HFFc6 (cell line): ENCODE results near the gene MECP2. TPM values are rescaled to one million over a fixed set of nuclear protein-coding genes. Genes with fewer than 3 reads are reported as not detected.
A peak's percentile ranks its signal among the peaks of the same experiment; 100 is the strongest.

Source experiments
- DNase-seq: peaks from one replicate; pipeline ENCODE4 v3.0.0-alpha.2; 2018
- H3K27ac Mint-ChIP-seq: 2 replicates; pipeline ENCODE4 v1.8.0; 2020; ENCODE audit warnings: mild to moderate bottlenecking, mixed read lengths
- H3K27me3 Mint-ChIP-seq: 2 replicates; pipeline ENCODE4 v1.8.0; 2021; ENCODE audit warnings: mild to moderate bottlenecking, moderate library complexity, mixed read lengths; ENCODE audit not compliant: insufficient read depth
- H3K36me3 Mint-ChIP-seq: 2 replicates; pipeline ENCODE4 v1.8.0; 2021; ENCODE audit warnings: low read depth, mixed read lengths
- H3K4me1 Mint-ChIP-seq: 2 replicates; pipeline ENCODE4 v1.8.0; 2020; ENCODE audit warnings: low read depth, mixed read lengths
- H3K4me3 Mint-ChIP-seq: 2 replicates; pipeline ENCODE4 v1.8.0; 2020; ENCODE audit warnings: mild to moderate bottlenecking, moderate library complexity, mixed read lengths
- H3K9me3 Mint-ChIP-seq: 2 replicates; pipeline ENCODE4 v1.8.0; 2020; ENCODE audit warnings: mild to moderate bottlenecking, mixed read lengths
- CTCF ChIP-seq: fragments of 200-600 bp; sonication (generic); IDR thresholded peaks from 2 replicates; pipeline ENCODE4 v1.5.0; 2021; ENCODE audit warnings: antibody characterized with exemption, mild to moderate bottlenecking
- total RNA-seq, 6 experiments: library from RNA; stranded (reverse); fragmentation: NEBNext Ultra II Directional; extraction: Animal tissue kit (Norgen Biotek cat#: 25700); gene quantifications; 2 replicates in 1 of 6; 3 replicates in 5 of 6; pipeline ENCODE4 v1.2.3, GENCODE V29; 2021

Gene MECP2
- total RNA-seq, 6 experiments from 2014 or later: 28.8 to 35.8 (median 31.9) TPM

GRCh38 chrX:154025230-154025629 lies 72.3 kb downstream of the MECP2 start:
- no peak for TF ChIP-seq CTCF
- H3K27ac Mint-ChIP-seq: no peak overlapping the region
- H3K4me1 Mint-ChIP-seq: peaks cover 19% of the 10 kb centered on the region
- H3K36me3 Mint-ChIP-seq: no peaks in the 10 kb centered on the region
- H3K27me3 Mint-ChIP-seq: peaks cover 4% of the 10 kb centered on the region
- no peak for DNase-seq
- H3K4me3 Mint-ChIP-seq: no peak overlapping the region
- no peaks in the 10 kb centered on the region for H3K9me3 Mint-ChIP-seq

- Mint-ChIP-seq H3K4me3 (no peak overlapping the region), H3K9me3 (no peaks in the 10 kb centered on the region), H3K27ac (no peak overlapping the region), H3K27me3 (peaks cover 4% of the 10 kb centered on the region), H3K4me1 (peaks cover 20% of the 10 kb centered on the region), H3K36me3 (no peaks in the 10 kb centered on the region)
- DNase-seq: no peak
- no peak for TF ChIP-seq CTCF
Measured at GRCh38 chrX:154024271-154024670, 73.2 kb downstream of the MECP2 start.

GRCh38 chrX:154023276-154024000 lies 74.1 kb downstream of the MECP2 start:
- Mint-ChIP-seq H3K27me3 (peaks cover 2% of the 10 kb centered on the region), H3K9me3 (no peaks in the 10 kb centered on the region), H3K4me1 (peaks cover 20% of the 10 kb centered on the region), H3K36me3 (no peaks in the 10 kb centered on the region), H3K27ac (peak overlapping the region; percentile 55), H3K4me3 (no peak overlapping the region; the same call in 1 of the 2 replicates)
- no peak for TF ChIP-seq CTCF
- DNase-seq: no peak

GRCh38 chrX:154022108-154022507 lies 75.4 kb downstream of the MECP2 start:
- H3K9me3 Mint-ChIP-seq: no peaks in the 10 kb centered on the region
- DNase-seq: no peak
- peaks cover 2% of the 10 kb centered on the region for H3K27me3 Mint-ChIP-seq

GRCh38 chrX:154021131-154021611 lies 76.3 kb downstream of the MECP2 start:
- Mint-ChIP-seq H3K36me3 (no peaks in the 10 kb centered on the region), H3K27me3 (peaks cover 2% of the 10 kb centered on the region), H3K9me3 (no peaks in the 10 kb centered on the region), H3K4me3 (no peak overlapping the region), H3K4me1 (peaks cover 20% of the 10 kb centered on the region), H3K27ac (peak overlapping the region; percentile 96)
- no peak for TF ChIP-seq CTCF
- DNase-seq: peak; percentile 55

More at GRCh38 chrX:154022108-154022507, 75.4 kb downstream of the MECP2 start:
- Mint-ChIP-seq H3K4me3 (no peak overlapping the region), H3K27ac (no peak overlapping the region; the same call in 1 of the 2 replicates), H3K4me1 (peaks cover 20% of the 10 kb centered on the region), H3K36me3 (no peaks in the 10 kb centered on the region)
- TF ChIP-seq CTCF: no peak
